ENCODE data around the gene TLR4.

TLR4 gene

DNA sequence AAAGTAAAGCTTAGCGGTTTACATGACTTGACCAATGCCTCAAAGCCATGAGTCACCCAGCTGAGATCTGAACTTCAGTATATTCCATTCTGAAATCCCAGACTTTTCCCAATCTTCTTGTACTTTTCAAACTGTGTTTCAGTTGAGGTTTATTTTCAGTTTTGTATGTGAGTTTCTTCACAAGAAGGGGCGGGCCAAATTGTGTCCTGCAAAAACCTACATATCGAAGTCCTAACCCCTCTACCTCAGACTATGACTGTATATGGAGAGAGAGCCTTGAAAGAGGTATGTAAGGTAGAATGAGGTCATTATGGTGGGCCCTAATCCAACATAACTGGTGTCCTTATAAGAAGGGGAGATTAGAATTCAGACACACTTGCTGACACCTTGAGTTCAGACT lies 666 bp upstream of the TLR4 start:
- ATAC-seq, result no peak
- Mint-ChIP-seq H3K4me3 (no peak overlapping the region), H3K27ac (no peak overlapping the region), H3K27me3 (peaks cover 23% of the 10 kb centered on the region), H3K9me3 (peaks cover 5 to 7% of the 10 kb centered on the region in 2 donors), H3K4me1 (no peaks in the 10 kb centered on the region)
- DNase-seq, result no peak

DNA sequence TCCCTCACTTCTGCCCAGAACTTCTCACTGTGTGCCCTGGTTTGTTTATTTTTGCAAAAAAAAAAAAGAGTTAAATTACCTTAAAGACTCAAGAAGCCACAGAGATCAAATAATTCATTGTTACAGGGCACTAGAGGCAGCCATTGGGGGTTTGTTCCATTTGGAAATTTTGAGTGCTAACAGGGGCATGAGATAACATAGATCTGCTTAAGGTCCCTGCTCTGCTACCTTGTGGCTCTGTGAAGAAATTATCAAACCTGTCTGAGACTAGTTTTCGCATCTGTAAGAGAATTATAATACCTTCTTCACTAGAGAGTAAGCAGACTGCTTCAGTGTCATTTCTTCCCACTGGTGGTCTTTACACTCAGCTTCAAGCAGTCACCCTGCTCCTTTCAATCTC lies 394 bp downstream of the TLR4 start:
- H3K4me1 Mint-ChIP-seq, result no peaks in the 10 kb centered on the region
- peaks cover 23% of the 10 kb centered on the region for H3K27me3 Mint-ChIP-seq
- H3K27ac Mint-ChIP-seq, result no peak overlapping the region
- DNase-seq (no peak), ATAC-seq (no peak)
- H3K4me3 Mint-ChIP-seq, result no peak overlapping the region
- peaks cover 5 to 7% of the 10 kb centered on the region in 2 donors for H3K9me3 Mint-ChIP-seq

DNA sequence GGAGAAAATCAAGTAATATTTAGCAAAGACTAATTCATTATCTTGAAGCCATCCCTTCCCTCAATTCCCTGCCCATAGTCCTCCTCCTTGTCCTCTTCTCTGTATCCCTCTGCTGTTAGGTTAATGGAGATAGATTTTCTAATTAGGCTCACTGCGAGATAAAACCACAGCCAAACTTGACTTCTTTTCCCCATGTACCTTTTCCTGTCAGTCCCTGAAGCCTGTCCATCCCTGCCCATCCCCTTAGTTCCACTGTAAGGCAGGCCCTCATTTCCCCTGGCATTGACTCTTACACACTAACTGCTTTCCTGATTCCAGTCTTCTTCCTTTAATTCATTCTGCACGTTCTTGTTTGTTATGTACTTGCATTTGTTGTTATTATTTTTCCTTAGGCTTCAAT lies 1.2 kb downstream of the TLR4 start:
- H3K9me3 Mint-ChIP-seq, result peaks cover 5 to 7% of the 10 kb centered on the region in 2 donors
- H3K27me3 Mint-ChIP-seq, result peaks cover 26% of the 10 kb centered on the region
- DNase-seq, result no peak
- H3K4me1 Mint-ChIP-seq, result no peaks in the 10 kb centered on the region
- H3K4me3 Mint-ChIP-seq, result no peak overlapping the region
- no peak overlapping the region for H3K27ac Mint-ChIP-seq
- ATAC-seq, result no peak

DNA sequence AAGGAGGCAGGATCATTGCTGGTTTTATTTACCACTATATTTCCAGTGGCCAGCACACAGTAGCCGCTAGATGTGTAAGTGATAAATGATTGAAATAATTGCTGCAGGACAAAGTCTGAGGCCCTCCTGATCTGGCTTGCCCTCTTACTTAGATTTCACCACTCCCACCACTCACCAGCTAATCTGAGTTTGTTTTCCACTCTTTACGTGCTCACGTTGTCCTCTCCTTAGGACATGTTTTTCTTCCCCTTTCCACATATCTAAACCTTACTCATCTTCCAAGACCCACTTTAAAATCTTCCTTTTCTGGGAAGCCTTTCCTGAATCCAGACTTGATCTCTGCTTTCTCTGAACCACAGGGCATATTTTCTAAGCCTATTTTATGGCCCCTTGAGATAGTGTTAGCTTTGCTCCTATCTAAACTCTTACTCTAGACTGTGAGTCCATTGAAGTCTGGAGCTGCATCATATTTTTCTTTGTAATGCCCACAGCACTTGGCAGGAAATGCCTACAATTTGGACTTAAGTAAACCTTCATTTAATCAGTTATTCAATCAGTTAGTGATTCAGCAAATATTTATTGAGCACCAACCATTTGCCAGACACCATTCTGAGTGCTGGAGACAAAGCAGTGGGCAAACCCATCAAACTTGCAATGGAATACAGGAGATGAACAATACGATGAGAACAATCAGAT lies 2.4 kb downstream of the TLR4 start:
- peaks cover 31% of the 10 kb centered on the region for H3K27me3 Mint-ChIP-seq
- DNase-seq, result no peak
- no peaks in the 10 kb centered on the region for H3K4me1 Mint-ChIP-seq
- H3K4me3 Mint-ChIP-seq, result no peak overlapping the region
- H3K9me3 Mint-ChIP-seq, result peaks cover 1 to 3% of the 10 kb centered on the region in 2 donors
- no peak for ATAC-seq
- H3K27ac Mint-ChIP-seq, result no peak overlapping the region

DNA sequence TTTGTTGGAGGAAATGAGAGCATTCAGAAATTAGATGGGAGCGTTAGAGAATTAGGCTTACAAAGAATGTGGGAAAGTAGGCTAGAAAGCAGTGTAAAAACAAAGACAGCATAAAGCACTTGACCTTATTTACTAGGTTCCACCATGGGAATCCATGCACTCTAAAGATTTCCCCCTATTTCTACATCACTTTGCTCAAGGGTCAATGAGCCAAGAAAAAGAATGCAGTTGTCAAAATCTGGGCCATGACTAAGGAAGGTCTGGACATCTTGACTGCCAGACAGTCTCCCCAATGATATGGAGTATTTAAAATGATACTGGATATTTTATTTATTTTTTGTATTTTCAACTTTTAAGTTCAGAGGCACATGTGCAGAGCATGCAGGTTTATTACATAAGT lies 3.4 kb downstream of the TLR4 start:
- no peak overlapping the region for H3K4me3 Mint-ChIP-seq
- no peaks in the 10 kb centered on the region for H3K4me1 Mint-ChIP-seq
- H3K27me3 Mint-ChIP-seq, result peaks cover 28% of the 10 kb centered on the region
- H3K27ac Mint-ChIP-seq, result no peak overlapping the region
- no peak for DNase-seq
- ATAC-seq, result no peak
- H3K9me3 Mint-ChIP-seq, result no peaks in the 10 kb centered on the region

DNA sequence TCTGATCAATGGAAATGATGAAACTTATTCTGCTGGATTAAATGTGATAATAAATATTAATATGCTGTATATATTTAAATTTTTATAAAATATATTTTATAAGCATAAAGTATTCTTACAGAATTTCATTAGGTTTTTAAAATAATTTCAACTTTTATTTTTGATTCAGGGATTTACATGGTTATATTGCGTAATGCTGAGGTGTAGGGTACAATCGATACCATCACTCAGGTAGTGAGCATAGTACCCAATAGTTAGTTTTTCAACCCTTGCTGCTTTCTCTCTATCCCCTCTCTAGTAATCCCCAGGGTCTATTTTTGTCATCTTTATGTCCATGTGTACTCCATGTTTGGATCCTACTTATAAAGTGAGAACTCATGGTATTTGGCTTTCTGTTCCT lies 5.7 kb downstream of the TLR4 start:
- Mint-ChIP-seq H3K4me1 (no peaks in the 10 kb centered on the region), H3K4me3 (no peak overlapping the region), H3K27me3 (peaks cover 28% of the 10 kb centered on the region), H3K9me3 (no peaks in the 10 kb centered on the region), H3K27ac (no peak overlapping the region)
- no peak for DNase-seq
- ATAC-seq, result no peak

DNA sequence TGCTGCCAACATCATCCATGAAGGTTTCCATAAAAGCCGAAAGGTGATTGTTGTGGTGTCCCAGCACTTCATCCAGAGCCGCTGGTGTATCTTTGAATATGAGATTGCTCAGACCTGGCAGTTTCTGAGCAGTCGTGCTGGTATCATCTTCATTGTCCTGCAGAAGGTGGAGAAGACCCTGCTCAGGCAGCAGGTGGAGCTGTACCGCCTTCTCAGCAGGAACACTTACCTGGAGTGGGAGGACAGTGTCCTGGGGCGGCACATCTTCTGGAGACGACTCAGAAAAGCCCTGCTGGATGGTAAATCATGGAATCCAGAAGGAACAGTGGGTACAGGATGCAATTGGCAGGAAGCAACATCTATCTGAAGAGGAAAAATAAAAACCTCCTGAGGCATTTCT lies 10.1 kb downstream of the TLR4 start:
- Mint-ChIP-seq H3K4me3 (no peak overlapping the region), H3K9me3 (peaks cover 0 to 4% of the 10 kb centered on the region in 2 donors), H3K4me1 (peaks cover 17% of the 10 kb centered on the region), H3K27me3 (peaks cover 12% of the 10 kb centered on the region), H3K27ac (peak overlapping the region in 1 of 2 donors; percentile 12)
- DNase-seq (no peak), ATAC-seq (no peak)

DNA sequence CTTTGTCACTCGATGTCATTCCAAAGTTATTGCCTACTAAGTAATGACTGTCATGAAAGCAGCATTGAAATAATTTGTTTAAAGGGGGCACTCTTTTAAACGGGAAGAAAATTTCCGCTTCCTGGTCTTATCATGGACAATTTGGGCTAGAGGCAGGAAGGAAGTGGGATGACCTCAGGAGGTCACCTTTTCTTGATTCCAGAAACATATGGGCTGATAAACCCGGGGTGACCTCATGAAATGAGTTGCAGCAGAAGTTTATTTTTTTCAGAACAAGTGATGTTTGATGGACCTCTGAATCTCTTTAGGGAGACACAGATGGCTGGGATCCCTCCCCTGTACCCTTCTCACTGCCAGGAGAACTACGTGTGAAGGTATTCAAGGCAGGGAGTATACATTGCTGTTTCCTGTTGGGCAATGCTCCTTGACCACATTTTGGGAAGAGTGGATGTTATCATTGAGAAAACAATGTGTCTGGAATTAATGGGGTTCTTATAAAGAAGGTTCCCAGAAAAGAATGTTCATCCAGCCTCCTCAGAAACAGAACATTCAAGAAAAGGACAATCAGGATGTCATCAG lies 11.3 kb downstream of the TLR4 start:
- Mint-ChIP-seq H3K9me3 (peaks cover 0 to 4% of the 10 kb centered on the region in 2 donors), H3K4me3 (no peak overlapping the region), H3K27me3 (peaks cover 8% of the 10 kb centered on the region), H3K27ac (peak overlapping the region in 1 of 2 donors; percentile 42), H3K4me1 (peaks cover 17% of the 10 kb centered on the region)
- ATAC-seq (no peak), DNase-seq (no peak)

DNA sequence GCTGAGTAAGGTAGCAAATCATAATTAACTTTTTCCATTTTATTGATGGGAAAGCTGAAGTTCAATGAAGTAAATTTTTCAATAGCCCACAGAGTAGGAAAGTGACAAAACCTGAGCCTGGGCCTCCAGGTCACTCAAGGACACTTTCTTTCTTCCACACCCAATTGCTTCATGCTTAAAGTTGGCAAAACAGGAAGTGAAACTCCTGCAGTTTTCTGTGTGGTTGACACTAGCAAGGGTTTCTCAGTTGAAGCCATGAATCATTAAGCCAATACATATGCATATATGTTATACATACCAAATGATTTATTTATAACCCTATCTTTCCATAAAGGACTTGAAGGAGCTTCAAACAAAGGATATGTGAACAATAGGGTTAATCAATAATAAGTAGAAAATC lies 13.9 kb downstream of the TLR4 start:
- Mint-ChIP-seq H3K4me3 (no peak overlapping the region), H3K4me1 (peaks cover 17% of the 10 kb centered on the region), H3K27ac (no peak overlapping the region), H3K27me3 (no peaks in the 10 kb centered on the region), H3K9me3 (peaks cover 0 to 4% of the 10 kb centered on the region in 2 donors)
- DNase-seq (no peak), ATAC-seq (peak; percentile 88)

DNA sequence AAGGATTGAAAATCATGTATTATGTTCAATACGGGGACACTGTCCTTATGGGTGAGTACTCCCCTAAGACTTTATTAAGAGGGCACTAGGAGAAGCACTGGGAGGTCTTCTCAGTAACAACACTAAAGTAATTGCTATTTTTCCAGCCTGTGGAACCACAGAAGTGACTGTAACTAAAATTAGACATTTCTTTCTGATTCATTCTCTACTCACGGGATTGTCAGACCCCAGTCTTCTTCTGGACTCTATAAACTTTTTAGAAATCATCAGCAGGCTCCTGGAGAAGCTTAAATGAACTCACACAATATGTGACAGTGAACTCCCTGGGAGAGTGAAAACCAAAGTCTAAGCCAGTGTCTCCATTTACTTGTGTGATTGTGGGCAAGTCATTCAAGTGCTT lies 14.5 kb downstream of the TLR4 start:
- ATAC-seq, result no peak
- peaks cover 17% of the 10 kb centered on the region for H3K4me1 Mint-ChIP-seq
- peaks cover 0 to 4% of the 10 kb centered on the region in 2 donors for H3K9me3 Mint-ChIP-seq
- no peak overlapping the region for H3K27ac Mint-ChIP-seq
- H3K4me3 Mint-ChIP-seq, result no peak overlapping the region
- no peak for DNase-seq
- no peaks in the 10 kb centered on the region for H3K27me3 Mint-ChIP-seq

DNA sequence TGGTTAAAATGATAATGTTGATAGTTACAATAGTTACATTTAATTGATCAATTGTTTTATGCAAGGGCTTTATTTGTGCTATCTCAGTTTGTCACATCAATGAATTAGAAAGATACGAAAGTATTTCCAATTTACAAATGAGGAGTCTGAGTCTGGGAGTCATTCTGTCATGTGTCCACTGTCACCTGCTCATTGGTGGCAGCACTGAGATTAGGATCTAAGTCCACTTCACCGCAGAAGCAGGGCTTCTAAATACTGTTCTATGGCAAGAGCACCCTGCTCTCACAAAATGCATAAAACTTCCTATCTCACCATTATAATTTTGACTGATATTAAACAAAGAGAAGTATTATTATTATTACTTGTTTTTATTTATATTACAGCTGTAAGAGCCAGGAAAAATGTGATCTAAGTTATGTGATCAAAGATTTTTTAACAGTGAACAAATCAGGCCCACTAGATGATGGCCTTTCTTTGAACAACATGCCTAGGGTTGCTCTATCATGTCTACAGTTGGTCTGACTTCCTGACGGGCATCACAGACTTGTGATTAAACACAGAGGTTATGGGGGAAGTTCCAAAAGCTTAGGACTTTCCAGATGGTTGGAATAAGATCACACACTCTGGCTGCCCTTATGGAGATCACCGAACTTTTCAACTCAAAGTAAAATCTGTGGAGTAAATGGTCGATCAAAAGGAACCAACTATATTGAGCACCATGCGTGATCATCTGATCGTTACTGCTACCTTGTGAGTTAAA lies 15.1 kb downstream of the TLR4 start:
- Mint-ChIP-seq H3K4me1 (peaks cover 17% of the 10 kb centered on the region), H3K4me3 (no peak overlapping the region), H3K27ac (no peak overlapping the region), H3K9me3 (peaks cover 0 to 4% of the 10 kb centered on the region in 2 donors), H3K27me3 (no peaks in the 10 kb centered on the region)
- no peak for ATAC-seq
- no peak for DNase-seq

DNA sequence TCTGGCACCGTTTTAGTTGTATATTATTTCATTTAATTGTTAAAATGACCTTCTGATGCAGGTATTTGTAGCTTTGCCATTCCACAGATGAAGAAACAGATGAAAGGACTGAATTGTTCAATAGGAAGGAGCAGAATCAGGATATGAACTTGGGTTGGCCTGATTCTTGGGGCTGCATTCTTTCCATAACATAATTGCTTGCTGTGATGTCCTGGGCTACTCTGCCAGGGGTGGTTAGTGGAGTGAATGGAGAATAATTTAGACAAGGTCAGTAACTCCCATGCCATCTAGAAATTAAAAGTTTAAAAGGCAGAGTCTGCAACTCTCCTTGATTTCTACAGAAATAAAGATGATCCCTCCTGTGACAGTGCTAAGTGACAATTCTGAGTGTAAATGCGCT lies 15.9 kb downstream of the TLR4 start:
- H3K4me1 Mint-ChIP-seq, result peaks cover 17% of the 10 kb centered on the region
- no peak overlapping the region for H3K4me3 Mint-ChIP-seq
- peak overlapping the region in 1 of 2 donors; percentile 68 for H3K27ac Mint-ChIP-seq
- ATAC-seq (no peak), DNase-seq (no peak)
- H3K9me3 Mint-ChIP-seq, result peaks cover 0 to 4% of the 10 kb centered on the region in 2 donors
- no peaks in the 10 kb centered on the region for H3K27me3 Mint-ChIP-seq

DNA sequence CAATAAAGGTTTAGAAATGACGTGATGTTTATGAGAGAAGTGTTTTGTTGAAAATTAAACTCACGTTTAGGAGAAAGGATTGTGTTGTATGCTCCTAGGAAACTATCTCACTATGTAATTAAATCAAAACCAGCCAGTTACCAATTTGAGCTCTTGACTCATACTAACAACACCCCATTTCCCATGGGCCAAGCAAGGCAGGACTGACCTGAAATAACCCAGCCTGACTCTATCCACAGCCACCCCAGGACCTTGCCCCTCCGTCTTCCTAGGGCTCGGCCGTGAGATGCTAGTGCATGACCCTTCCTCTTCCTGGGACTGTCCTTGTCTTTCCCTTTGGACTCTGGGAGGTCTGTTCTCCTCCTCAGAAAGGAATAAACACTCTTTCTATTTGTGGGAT lies 16.4 kb downstream of the TLR4 start:
- no peak for ATAC-seq
- DNase-seq, result no peak
- Mint-ChIP-seq H3K4me1 (peaks cover 17% of the 10 kb centered on the region), H3K27ac (no peak overlapping the region), H3K9me3 (peaks cover 0 to 4% of the 10 kb centered on the region in 2 donors), H3K27me3 (no peaks in the 10 kb centered on the region), H3K4me3 (no peak overlapping the region)

DNA sequence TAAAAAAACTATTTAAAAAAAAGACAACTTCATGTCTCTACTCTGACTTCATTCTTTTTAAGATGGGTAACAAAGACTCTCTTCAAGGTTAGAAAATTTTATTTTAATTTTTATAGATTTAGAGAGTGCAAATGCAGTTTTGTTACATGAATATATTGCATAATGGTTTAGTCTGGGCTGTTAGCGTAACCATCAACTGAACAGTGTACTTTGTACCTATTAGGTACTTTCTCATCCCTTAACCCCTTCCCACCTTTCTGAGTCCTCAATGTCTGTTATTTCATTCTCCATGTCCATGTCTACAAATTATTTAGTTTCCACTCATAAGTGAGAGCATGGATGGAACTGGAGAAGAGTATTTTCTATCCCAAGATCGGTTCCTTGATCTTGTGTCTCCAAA lies 16.8 kb downstream of the TLR4 start:
- H3K4me1 Mint-ChIP-seq, result peaks cover 17% of the 10 kb centered on the region
- DNase-seq (no peak), ATAC-seq (no peak)
- H3K4me3 Mint-ChIP-seq, result no peak overlapping the region
- peaks cover 0 to 7% of the 10 kb centered on the region in 2 donors for H3K9me3 Mint-ChIP-seq
- H3K27me3 Mint-ChIP-seq, result no peaks in the 10 kb centered on the region
- no peak overlapping the region for H3K27ac Mint-ChIP-seq

DNA sequence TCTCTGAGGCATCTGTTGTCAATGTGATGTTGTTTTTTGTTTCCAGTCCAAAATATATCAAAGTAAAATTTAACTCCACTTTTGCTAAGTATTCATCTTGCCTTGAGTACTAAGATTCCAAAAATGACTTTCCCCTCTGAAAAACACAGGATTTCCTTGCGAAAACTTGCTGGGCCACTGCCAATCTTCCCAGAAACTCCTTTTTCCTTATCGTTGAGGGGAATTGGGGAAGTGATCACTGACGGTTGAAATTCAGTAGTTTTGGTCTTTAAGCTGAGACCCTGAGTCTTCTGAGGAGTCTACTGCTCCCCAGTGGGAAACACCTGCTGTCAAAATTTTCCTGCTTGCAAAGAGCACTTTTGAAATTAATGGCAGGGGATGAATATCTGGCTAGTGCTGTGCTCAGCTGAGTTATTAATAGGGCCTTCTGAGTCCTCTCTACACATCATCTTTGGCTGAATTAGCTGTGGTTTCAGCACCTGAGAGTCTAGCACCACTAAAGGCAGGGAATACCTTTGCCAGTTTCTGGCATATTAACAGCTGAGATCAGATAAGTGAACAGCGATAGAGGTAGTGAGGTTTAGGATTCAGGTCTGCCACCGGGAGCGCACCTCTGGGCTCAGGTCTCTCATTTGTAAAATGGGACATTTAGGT lies 18.0 kb downstream of the TLR4 start:
- Mint-ChIP-seq H3K4me1 (peaks cover 17% of the 10 kb centered on the region), H3K9me3 (peaks cover 0 to 9% of the 10 kb centered on the region in 2 donors), H3K27me3 (no peaks in the 10 kb centered on the region), H3K27ac (no peak overlapping the region), H3K4me3 (no peak overlapping the region)
- DNase-seq (no peak), ATAC-seq (no peak)

Data from stimulated activated naive CD8-positive, alpha-beta T cell treated with anti-CD3 and anti-CD28 coated beads, Interleukin-15, amount 100 ng/mL, for 72 hours (primary cell).